ENCODE measurements around the gene CYP2D6. TPM values are rescaled to one million over a fixed set of nuclear protein-coding genes. Genes with fewer than 3 reads are reported as not detected.

CYP2D6 gene
- total and polyA plus RNA-seq, 2 of the 13 experiments (the other 11 are each of a cell fraction or from before 2014, with no cell fraction given), result 1.0 to 3.7 TPM

DNA sequence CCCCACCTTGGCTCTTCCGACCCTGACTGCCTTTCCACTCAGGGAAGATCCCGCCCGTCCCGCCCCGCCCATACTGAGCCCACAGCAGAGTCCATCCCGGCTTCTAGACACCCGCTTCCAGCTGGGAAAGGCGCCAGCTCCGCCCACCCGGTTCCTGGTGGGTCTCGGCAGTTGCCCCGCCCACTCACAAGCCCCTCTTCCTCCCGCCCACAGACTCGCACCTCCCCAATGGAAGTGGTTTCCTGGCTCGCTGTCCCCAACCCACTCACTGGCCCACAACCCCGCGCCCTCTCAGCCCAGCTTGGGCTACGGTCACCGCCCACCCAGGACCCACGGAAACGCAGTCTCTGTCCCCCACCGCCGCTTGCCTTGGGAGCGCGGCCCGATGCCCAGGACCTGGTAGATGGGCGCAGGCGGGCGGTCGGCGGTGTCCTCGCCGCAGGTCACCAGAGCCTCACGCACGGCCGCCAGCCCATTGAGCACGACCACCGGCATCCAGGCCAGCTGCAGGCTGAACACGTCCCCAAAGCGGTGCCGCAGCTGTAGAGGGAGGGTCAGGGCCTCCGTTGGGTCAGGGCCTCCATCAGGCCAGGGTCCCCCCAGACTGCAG, 22.2 kb upstream of the CYP2D6 start:
- in situ Hi-C loops (cut with HindIII; ENCODE audit: extremely low pct_ligation_motif_present, low pct_unique_long_range_greater_than_20kb) (no loop called here), intact Hi-C loops (cut with micrococcal nuclease; ENCODE audit: unreplicated experiment) (no loop called here)
- H3K79me2 ChIP-seq (ENCODE audit: insufficient read depth, low read length), result no peaks in the 10 kb centered on the region
- peaks cover 1 to 9% of the 10 kb centered on the region in 2 experiments; a peak in 3 of 5 replicates for H3K36me3 ChIP-seq (replicated peaks in 1 of 2; ENCODE audit: control insufficient read depth in 1 of 2, insufficient read depth in 2 of 2, low read length in 2 of 2)
- no TSS peak for BruUV-seq (replicated peaks)
- H4K20me1 ChIP-seq (ENCODE audit: insufficient read depth, low read length), result no peaks in the 10 kb centered on the region
- H3K4me3 ChIP-seq (replicated peaks in 1 of 3; ENCODE audit: insufficient read depth in 1 of 3, low read depth in 2 of 3, low read length in 3 of 3), result no peak overlapping the region
- peaks cover 10% of the 10 kb centered on the region for H3K4me1 ChIP-seq (ENCODE audit: insufficient read depth, low read length)
- TF ChIP-seq AGO2 (optimal IDR thresholded peaks at IDR 0.05; ENCODE audit: low read depth, low read length), result peak; percentile 26
- TF ChIP-seq, protein P1, sequence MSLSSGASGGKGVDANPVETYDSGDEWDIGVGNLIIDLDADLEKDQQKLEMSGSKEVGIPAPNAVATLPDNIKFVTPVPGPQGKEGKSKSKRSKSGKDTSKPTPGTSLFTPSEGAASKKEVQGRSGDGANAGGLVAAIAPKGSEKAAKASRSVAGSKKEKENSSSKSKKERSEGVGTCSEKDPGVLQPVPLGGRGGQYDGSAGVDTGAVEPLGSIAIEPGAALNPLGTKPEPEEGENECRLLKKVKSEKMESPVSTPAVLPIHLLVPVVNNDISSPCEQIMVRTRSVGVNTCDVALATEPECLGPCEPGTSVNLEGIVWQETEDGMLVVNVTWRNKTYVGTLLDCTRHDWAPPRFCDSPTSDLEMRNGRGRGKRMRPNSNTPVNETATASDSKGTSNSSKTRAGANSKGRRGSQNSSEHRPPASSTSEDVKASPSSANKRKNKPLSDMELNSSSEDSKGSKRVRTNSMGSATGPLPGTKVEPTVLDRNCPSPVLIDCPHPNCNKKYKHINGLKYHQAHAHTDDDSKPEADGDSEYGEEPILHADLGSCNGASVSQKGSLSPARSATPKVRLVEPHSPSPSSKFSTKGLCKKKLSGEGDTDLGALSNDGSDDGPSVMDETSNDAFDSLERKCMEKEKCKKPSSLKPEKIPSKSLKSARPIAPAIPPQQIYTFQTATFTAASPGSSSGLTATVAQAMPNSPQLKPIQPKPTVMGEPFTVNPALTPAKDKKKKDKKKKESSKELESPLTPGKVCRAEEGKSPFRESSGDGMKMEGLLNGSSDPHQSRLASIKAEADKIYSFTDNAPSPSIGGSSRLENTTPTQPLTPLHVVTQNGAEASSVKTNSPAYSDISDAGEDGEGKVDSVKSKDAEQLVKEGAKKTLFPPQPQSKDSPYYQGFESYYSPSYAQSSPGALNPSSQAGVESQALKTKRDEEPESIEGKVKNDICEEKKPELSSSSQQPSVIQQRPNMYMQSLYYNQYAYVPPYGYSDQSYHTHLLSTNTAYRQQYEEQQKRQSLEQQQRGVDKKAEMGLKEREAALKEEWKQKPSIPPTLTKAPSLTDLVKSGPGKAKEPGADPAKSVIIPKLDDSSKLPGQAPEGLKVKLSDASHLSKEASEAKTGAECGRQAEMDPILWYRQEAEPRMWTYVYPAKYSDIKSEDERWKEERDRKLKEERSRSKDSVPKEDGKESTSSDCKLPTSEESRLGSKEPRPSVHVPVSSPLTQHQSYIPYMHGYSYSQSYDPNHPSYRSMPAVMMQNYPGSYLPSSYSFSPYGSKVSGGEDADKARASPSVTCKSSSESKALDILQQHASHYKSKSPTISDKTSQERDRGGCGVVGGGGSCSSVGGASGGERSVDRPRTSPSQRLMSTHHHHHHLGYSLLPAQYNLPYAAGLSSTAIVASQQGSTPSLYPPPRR (CRISPR knock-in tag; IDR thresholded peaks at IDR 0.05; ENCODE audit: borderline replicate concordance), result no peak
- ChIA-PET CTCF (ENCODE audit: low intra/inter-chr PET ratio, low total read pairs) (no interaction called here), POLR2A (no interaction called here)
- WGBS (ENCODE audit: low lambda C conversion rate), result 97% methylated on average over 37 of the region's 42 CpGs
- H3K4me2 ChIP-seq (ENCODE audit: low read depth, low read length), result no peak overlapping the region
- H3K9ac ChIP-seq (ENCODE audit: insufficient read depth, low read depth, low read length), result no peak overlapping the region
- H3K9me3 ChIP-seq (ENCODE audit: low read length), result no peaks in the 10 kb centered on the region
- no peak overlapping the region for H2AFZ ChIP-seq (ENCODE audit: low read length)
- H3K27ac ChIP-seq (ENCODE audit: extremely low read length, insufficient read depth, low read length), result no peak overlapping the region
- H3K27me3 ChIP-seq (ENCODE audit: control insufficient read depth in 1 of 2, insufficient read depth in 2 of 2, low read length in 2 of 2), result no peaks in the 10 kb centered on the region
- FAIRE-seq (no peak), ATAC-seq (no peak), DNase-seq (ENCODE audit: low spot score) (no peak)

Measured in HepG2 (cell line).